ENCODE measurements around the gene GRWD1.

GRWD1 gene

DNA sequence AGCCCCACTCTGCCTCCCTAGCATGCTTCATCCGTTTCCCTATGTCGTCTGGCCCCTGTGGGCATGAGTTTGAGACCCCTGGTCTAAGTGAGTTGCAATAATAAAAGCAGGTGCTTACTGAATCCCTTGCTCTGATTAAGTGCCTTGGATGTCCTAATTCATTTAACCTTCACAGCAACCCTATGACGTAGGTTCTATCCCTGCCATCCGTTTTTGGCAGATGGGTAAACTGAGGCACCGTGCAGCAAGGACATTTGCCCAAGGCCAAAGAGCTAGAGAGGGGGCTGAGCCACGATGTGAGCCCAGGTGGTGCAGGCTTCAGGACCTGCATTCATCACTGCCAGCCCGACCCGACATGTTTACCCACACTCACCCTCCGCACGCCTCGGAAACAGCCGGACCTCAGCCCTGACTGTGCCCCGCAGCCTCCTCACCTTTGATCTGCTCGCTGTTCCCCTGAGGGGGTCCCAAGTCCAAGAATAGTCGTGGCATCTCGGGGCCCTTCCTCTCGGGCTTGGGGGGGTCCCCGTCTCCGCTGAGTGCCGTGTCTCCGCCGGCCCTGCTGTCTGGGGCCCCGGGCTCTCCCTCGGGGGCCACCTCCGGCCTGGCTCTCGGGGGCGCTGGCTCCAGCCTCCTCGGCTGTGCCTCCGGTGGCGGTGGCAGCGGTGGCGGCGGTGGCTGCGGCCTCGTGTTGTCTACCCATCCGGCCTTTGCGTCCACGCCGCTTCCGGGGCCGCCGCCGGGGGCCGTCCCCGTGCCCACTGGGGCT is 51.4 kb downstream of the GRWD1 start:
- no peak for DNase-seq (ENCODE audit: low read depth, low spot score)

DNA sequence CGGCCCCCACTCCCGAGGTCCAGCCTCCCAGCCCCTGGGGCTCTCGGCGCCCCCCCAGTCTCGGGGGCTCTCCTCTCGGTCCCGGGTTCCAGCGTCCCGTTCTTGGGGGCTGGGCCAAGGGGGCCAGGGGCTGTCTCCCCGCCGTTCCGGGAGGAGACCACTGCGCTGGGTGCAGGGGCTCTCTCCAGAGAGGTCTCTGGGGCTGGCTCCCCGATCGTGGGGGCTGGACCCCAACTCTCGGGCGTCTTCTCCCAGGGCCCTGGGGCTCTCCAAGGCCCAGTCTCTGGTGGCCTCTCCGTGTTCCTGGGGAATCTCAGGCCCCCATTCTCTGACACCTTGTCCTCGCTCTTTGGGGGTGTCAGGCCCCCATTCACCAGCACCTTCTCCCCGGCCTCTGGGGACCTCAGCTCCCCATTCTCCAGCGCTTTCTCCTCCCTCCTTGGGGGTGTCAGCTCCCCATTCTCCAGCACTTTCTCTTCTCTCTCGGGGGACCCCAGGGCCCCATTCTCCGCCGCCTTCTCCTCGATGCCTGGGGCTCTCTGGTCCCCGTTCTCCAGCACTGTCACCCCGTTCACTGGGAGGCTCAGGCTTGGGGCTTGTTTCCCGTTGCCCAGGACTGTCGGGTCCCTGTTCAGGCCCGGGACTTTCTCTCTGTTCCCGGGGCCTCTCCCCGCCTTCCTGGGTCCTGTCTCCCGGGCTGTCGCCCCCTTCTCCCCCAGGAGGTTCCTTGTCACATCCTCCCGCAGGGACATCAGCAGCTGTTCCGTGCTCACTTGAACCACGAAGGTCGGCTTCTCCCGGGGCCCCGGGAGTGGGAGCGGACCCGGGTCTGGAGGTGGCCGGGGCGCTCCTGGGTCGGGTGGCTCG is 52.2 kb downstream of the GRWD1 start:
- DNase-seq (ENCODE audit: low read depth, low spot score): no peak

DNA sequence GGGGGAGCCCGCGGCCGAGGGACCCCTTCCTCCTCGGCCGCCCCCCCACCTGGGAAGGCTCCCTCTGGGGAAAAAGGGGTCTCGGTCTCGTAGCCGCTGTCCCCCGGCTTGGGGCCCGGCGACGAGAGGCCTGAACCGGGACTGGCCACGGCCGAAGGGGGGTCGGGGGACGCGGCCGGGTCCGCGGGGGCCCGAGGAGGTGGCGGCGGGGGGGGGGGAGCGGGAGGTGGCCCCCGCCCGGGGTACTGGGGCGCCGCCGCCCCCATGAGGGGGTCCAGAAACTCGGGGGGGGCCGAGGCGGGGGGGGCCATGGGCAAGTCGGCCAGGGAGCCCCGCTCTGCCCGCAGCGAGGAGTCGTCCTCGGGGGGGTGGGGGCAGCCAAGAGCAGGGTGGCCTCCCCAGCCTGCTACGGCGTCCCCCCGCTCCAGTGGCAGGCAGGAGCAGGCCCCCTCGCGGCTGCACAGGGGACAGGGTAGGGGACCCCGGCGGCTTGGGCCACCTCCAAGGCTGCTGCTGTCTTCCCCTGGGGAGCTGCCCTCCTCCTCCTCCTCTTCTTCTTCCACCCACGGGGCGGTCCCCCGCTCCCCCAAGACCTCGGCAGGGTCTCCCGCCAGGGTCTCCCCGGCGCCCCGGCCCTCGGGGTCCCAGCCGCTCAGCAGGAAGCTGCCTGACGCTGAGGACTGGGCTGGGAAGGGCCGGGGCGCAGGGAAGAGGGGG is 53.0 kb downstream of the GRWD1 start:
- no peak for DNase-seq (ENCODE audit: low read depth, low spot score)

- DNase-seq (ENCODE audit: low read depth, low spot score): no peak
Observed at GRCh38 chr19:48499316-48500090, 53.7 kb downstream of the GRWD1 start.

DNA sequence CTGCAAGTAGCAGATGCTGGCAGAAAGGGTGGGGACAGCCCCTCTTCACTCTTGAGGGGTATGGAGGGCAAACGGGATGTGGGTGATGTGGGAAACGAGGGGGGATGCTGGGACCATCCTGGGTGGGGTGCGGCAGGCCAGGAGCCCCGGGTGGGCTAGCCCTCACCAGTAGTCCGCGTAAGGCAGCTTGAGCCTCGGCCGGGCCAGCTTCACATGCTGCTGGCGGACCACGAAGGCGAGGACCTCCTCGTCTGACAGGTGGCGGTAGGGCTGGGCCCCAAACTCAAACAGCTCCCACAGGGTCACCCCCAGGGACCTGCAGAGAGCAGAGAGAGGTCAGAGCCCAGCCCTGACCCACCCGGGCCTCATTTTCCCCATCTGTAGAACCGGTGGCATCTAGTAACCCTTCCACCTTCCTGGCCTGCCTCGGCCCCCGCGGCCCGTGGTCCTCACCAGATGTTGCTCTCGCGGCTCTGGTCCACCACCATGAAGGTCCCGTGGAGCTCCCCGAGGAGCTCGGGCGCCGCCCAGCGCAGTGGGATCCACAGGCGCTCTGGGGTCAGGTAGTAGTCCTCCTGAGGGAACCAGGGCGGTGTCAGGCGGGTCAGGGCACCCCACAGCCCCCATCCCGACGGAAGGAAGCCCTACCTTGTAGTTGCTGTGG is 55.2 kb downstream of the GRWD1 start:
- no peak for DNase-seq (ENCODE audit: low read depth, low spot score)

DNA sequence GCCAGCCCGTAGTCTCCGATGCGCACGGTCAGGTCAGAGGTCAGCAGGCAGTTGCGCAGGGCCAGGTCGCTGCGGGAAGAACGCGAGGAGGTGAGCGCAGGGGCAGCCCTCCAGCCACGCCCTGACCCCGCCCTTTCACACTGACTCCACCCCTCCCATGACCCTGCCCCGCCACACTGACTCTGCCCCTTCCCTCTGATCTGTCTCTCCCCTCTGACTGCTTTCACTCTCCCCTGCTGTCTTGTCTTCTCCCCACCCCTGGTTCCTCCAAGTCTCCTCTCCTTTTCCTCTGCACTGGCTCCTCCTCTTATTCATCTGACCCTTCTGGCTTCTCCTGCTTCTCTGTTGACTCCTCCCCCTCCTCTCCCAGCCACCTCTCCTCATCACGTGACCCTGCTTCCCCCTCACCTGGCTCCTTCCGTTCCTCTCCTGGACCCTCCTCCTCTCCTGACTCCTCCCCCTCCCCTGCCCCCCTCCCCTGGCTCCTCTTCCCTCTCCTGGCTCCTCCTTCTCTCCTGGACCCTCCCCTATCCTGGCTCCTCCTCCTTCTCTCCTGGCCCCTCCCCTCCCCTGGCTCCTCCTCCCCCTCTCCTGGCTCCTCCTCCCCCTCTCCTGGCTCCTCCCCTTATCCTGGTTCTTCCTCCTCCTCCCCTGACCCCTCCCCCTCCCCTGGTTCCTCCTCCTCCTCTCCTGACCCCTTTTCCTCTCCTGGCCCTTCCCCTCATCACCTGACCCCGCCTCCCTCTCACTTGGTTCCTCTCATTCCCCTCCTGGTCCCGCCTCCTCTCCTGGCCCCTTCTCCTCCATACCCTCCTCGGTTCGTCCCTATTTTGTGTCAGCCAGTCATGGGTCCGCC is 55.9 kb downstream of the GRWD1 start:
- DNase-seq (ENCODE audit: low read depth, low spot score): no peak

DNA sequence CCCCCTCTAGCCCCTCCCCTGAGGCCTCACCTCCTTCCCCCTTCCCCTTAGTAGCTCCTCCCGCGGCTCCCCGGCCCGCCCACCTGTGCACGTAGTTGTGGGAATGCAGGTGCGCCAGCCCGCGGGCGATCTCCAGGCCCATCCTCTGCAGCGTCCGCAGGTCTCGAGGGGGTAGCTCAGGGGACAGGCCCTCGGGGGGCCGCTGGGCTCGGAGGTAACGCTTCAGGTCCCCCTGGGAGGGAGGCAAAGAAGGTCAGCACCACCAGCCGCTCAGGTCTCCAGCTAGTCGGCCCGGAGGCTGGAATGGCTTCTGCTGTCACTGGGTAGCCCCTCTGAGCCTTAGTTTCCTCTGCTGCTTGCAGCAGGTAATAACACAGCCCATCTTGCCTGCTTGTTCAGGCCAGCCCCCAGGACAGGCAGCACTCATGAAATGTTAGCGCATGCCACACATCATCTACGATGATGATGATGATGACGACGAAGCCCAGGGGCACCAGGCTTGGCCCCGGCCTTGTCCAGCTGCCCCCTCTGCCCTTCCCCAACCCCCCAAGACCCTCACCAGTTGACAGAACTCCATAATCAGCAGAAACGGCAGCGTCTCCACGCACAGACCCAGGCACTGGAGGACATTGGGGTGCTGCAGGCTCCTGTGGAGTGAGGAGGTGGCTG is 56.7 kb downstream of the GRWD1 start:
- DNase-seq (ENCODE audit: low read depth, low spot score): no peak

GRCh38 chr19:48506138-48506733 is 60.5 kb downstream of the GRWD1 start:
- no peak for DNase-seq (ENCODE audit: low read depth, low spot score)

Data from brain pericyte (primary cell).